Loucy (cell line): ENCODE results near the gene PADI4.
"Not testable (repeated sequence)": the region's sequence is repeated elsewhere in the genome, so short reads cannot be mapped to it uniquely, and the experiment has no call there.

Experiments
- CTCF ChIP-seq: fragments of 200-600 bp; sonication (generic); conservative IDR thresholded peaks from 2 replicates; pipeline ENCODE4 v1.5.1; 2014; ENCODE audit warnings: mild to moderate bottlenecking, antibody characterized with exemption, low read length
- EZH2phosphoT487 ChIP-seq: fragments of 200-600 bp; IDR thresholded peaks from 2 replicates; pipeline ENCODE4 v1.6.1; 2018; ENCODE audit warnings: antibody characterized with exemption, mild to moderate bottlenecking, moderate library complexity, borderline replicate concordance

GRCh38 chr1:17406760-17407475 is 98.9 kb downstream of the PADI4 start:
- TF ChIP-seq CTCF, EZH2phosphoT487: not testable (repeated sequence)
